GM12874 (cell line): ENCODE results near the gene PNKD.

Source experiments
- CTCF ChIP-seq: IDR thresholded peaks from 2 replicates; pipeline ENCODE4 v1.5.1; 2011; ENCODE audit warnings: low read depth, mild to moderate bottlenecking, control low read depth, low read length, moderate library complexity; ENCODE audit not compliant: insufficient read depth

PNKD gene

GRCh38 chr2:218393750-218394290, 123.5 kb downstream of the PNKD start:
- no peak for TF ChIP-seq CTCF

- no peak for TF ChIP-seq CTCF
Measured at GRCh38 chr2:218394298-218395089, 124.2 kb downstream of the PNKD start.

GRCh38 chr2:218395090-218395444, 124.7 kb downstream of the PNKD start:
- no peak for TF ChIP-seq CTCF

- no peak for TF ChIP-seq CTCF
Measured at GRCh38 chr2:218395456-218395825, 125.1 kb downstream of the PNKD start.

- peak; percentile 81 for TF ChIP-seq CTCF
Measured at GRCh38 chr2:218395826-218396687, 125.7 kb downstream of the PNKD start.
